Mucosa of rectum (tissue), 2 donors: Measurements from ENCODE around the gene ATP8A1.

Experiments
- H3K27ac ChIP-seq, 2 donors: one replicate each; pipeline ENCODE4 v1.7.0; 2013; ENCODE audit warnings: inconsistent platforms in 2 of 2, low read depth in 2 of 2, low read length in 2 of 2
- H3K27me3 ChIP-seq, 2 donors: one replicate each; pipeline ENCODE4 v1.7.0; 2013; ENCODE audit warnings: low read length in 2 of 2; ENCODE audit not compliant: control insufficient read depth in 2 of 2, insufficient read depth in 2 of 2
- H3K36me3 ChIP-seq, 2 donors: one replicate each; pipeline ENCODE4 v1.7.0; 2013; ENCODE audit warnings: low read length in 2 of 2; ENCODE audit not compliant: control insufficient read depth in 2 of 2, insufficient read depth in 2 of 2
- H3K4me1 ChIP-seq, 2 donors: one replicate each; pipeline ENCODE4 v1.7.0; 2013; ENCODE audit warnings: low read length in 2 of 2, mild to moderate bottlenecking in 1 of 2; ENCODE audit not compliant: control insufficient read depth in 2 of 2, insufficient read depth in 2 of 2
- H3K4me3 ChIP-seq, 2 donors: one replicate each; pipeline ENCODE4 v1.7.0; 2013; ENCODE audit warnings: low read length in 2 of 2
- H3K9ac ChIP-seq, 2 donors: one replicate each; pipeline ENCODE4 v1.7.0; 2013; ENCODE audit warnings: low read length in 2 of 2, low read depth in 1 of 2, mild to moderate bottlenecking in 1 of 2
- H3K9me3 ChIP-seq, 2 donors: one replicate each; pipeline ENCODE4 v1.7.0; 2013; ENCODE audit warnings: low read length in 2 of 2; ENCODE audit not compliant: control insufficient read depth in 2 of 2
- donor health status: healthy.
- donor health status: Normal muscosa, but diverticular disease.

Gene ATP8A1

DNA sequence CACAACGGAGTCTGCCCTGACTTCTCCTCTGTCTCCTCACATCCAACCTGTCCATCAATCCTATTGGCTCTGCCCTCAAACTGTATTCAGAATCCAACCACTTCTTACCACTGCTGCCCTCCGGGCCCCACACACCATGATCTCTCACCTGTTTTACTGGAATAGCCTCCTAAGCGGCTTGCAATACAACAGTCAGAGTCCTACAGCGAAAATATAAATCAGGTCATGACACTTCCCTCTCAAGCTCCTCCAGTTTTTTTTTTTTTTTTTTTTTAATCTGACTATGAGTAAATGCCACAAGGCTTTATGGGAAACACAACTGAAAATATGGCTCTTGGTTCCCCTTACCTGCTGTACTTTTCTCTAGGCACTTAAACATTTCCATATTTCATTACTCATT, 216.8 kb downstream of the ATP8A1 start:
- H3K27ac ChIP-seq, result no peak overlapping the region
- no peak overlapping the region for H3K9ac ChIP-seq
- H3K27me3 ChIP-seq, result no peaks in the 10 kb centered on the region
- no peak overlapping the region for H3K4me3 ChIP-seq
- H3K4me1 ChIP-seq, result no peaks in the 10 kb centered on the region
- H3K9me3 ChIP-seq, result no peaks in the 10 kb centered on the region
- peaks cover 18 to 27% of the 10 kb centered on the region in 2 donors for H3K36me3 ChIP-seq

DNA sequence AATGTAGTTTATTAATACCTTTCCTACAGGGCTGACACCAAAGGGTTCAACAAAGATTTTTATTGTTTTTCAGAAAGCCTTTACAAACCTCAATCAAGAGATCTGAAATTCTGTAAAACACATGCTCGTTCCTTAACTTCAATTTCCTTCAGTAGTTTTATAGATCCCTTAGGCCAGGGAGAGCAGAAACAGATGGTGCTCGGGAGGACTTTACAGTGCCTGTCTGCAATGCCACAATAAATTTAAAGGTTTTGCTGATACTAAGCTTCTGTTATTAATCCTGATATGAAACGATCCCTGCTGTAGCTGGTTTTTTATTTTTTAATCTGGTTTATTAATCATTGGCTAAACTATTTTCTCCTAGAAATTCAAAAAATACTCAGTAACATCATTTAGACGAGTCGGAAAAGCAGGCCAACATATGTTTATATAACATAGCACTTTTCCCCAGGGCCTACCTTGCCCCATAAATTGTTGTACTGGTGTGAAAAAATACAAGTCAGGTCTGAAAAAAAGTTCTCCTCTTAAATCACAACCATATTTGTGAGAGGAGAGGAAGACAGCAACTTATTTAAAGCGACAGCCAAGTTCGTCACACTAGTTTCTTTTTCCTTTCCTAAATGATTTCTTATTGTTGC, 219.9 kb downstream of the ATP8A1 start:
- peaks cover 9 to 18% of the 10 kb centered on the region in 2 donors for H3K36me3 ChIP-seq

DNA sequence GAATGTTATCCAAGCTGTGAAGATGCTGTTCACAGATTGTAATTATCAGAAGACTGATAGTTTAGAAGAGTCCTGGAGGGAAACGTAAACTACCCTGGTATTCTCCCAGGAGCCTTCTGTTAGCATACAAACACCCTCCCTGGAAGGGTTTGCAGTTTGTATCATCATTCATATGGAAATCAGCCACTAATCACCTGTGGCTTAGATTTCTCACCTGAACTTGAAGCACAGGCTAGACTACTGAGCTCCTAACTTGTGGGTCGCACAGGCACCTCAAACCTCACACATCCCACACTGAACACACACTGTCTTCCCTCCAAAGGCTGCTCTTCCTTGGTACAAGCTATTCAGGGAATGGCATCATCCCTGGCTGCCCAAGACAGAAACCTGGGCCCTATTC, 228.9 kb downstream of the ATP8A1 start:
- Histone ChIP-seq H3K4me1 (no peaks in the 10 kb centered on the region), H3K36me3 (peaks cover 2 to 4% of the 10 kb centered on the region in 2 donors), H3K9ac (no peak overlapping the region), H3K4me3 (no peak overlapping the region), H3K27ac (no peak overlapping the region), H3K9me3 (no peaks in the 10 kb centered on the region), H3K27me3 (no peaks in the 10 kb centered on the region)

More for the DNA sequence above, 219.9 kb downstream of the ATP8A1 start:
- Histone ChIP-seq H3K27me3 (no peaks in the 10 kb centered on the region), H3K27ac (no peak overlapping the region), H3K9ac (no peak overlapping the region), H3K4me3 (no peak overlapping the region), H3K9me3 (no peaks in the 10 kb centered on the region), H3K4me1 (no peaks in the 10 kb centered on the region)

DNA sequence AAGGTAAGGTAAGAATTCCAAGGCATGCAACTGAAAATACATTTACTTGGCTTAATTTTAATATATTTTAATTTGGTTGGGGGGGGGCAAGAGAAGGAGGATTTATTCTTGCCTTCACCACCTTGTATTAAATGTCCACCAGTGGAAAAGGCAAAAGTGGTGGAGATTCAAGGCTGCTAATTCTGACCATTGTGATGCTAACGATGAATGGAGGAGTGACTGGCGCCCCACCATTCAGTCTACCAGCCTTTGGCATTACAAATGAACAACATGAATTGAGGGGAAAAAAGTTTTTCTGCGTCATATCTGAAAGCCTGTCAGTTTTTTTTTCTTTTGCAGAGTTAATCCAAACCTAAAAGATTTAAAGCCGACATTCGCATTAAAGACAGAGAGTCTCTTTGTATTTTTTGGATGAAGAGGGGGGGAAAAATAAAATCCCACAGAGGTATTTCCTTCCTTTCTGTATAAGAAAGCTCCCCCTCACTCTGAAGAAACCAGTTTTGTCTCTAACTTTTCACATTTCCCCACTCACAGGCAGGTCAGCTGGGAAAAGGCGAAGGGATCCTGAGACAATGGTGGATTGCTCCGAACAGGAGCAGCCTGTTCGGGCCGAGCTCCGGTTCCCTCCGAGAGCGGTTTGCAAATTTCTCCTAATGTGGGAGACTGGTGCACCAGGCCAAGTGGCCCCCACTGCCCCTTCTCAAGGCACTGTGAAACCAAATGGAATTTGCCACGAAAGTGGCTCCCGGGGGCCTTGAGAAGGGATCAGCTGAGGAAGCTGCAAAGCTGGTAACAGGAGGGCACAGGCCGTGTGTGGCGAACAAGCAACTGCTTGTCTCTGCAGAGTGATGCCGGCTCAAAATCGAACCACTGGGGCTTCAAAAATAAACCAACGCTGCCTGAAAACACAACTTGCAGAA, 231.5 kb downstream of the ATP8A1 start:
- Histone ChIP-seq H3K27me3 (no peaks in the 10 kb centered on the region), H3K4me1 (no peaks in the 10 kb centered on the region), H3K36me3 (peaks cover 13 to 17% of the 10 kb centered on the region in 2 donors), H3K27ac (no peak overlapping the region), H3K9me3 (no peaks in the 10 kb centered on the region), H3K9ac (no peak overlapping the region), H3K4me3 (no peak overlapping the region)

DNA sequence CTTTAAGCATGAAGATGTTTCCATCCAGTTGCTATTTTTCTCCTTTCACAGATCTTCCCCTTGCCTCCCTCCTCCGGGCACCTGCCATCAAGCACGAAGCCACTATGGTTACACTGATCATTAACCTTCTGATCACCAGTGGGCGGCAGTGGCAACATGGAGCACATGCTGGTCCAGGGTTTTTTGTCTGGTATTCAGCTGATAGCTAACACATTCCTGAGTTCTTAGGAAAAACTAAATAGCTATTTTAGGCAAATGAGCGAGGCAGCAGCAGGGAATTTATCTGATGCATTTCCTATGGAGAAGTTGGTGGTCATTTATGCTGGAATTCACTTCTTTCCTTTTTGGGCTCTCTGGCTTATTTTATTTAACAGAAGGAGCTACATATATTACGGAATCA, 236.8 kb downstream of the ATP8A1 start:
- H3K9ac ChIP-seq, result no peak overlapping the region

DNA sequence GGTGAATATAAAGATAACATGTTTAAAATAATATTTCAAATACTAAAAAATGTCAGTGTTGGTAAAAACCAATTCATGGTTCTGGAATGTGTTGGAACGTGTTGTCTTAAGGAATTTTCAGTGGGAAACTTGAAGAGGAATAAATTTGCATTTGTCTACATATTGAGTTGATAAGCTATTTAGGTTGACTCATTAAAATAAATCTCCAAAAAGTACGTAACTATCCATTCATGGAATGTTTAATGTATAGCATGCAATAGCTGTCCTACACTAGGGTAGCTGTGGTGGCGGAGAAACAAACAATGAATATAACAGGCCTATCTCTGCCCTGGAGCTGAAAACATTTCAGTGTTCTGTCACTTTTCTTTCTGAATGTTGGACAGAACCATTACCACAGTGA, 239.4 kb downstream of the ATP8A1 start:
- Histone ChIP-seq H3K27ac (no peak overlapping the region), H3K9ac (no peak overlapping the region), H3K36me3 (peaks cover 27 to 31% of the 10 kb centered on the region in 2 donors), H3K4me3 (no peak overlapping the region), H3K27me3 (no peaks in the 10 kb centered on the region), H3K9me3 (no peaks in the 10 kb centered on the region), H3K4me1 (no peaks in the 10 kb centered on the region)

More for the DNA sequence above, 236.8 kb downstream of the ATP8A1 start:
- Histone ChIP-seq H3K27me3 (no peaks in the 10 kb centered on the region), H3K4me1 (no peaks in the 10 kb centered on the region), H3K4me3 (no peak overlapping the region), H3K9me3 (no peaks in the 10 kb centered on the region), H3K27ac (no peak overlapping the region), H3K36me3 (peaks cover 24 to 27% of the 10 kb centered on the region in 2 donors)

DNA sequence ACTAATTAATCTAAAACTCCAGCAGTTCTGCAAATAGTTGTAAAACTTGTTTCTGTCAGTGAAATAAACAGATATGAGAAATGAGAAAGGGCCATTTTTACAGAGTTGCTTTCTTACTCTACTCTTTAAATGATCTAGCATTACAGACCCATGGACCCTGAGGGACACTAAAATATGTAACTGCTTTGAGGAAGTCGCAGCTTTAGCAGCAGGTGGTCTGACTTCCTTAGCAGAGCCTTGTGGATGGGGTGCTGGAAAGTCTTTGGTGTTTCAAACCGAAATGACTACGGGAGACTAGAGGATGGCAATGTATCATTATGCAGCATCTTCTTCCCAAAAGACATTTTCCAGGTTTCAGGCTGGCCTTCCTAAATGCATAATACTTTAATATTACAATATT, 240.9 kb downstream of the ATP8A1 start:
- H3K4me3 ChIP-seq, result no peak overlapping the region
- no peaks in the 10 kb centered on the region for H3K9me3 ChIP-seq
- peaks cover 21 to 28% of the 10 kb centered on the region in 2 donors for H3K36me3 ChIP-seq
- no peaks in the 10 kb centered on the region for H3K27me3 ChIP-seq
- no peak overlapping the region for H3K9ac ChIP-seq
- H3K27ac ChIP-seq, result no peak overlapping the region
- no peaks in the 10 kb centered on the region for H3K4me1 ChIP-seq

DNA sequence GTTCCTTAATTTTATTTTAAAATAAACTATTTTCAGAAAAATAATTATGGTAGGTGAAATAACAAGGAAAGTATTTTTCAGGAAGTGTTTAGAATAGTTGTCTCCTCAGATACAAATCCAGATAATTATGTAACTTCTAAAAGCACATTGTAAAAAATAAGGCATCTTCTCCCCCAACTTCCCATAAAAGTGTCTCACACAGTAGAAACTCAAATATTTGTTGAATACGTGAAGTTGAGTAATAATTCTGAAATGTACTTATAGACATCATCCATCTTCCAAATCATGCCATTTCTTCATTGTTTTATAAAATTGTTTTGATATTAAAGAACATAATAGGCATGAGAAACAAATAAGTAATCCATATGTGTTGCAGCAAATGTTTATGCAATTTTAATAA, 241.6 kb downstream of the ATP8A1 start:
- Histone ChIP-seq H3K27me3 (no peaks in the 10 kb centered on the region), H3K27ac (no peak overlapping the region), H3K4me1 (no peaks in the 10 kb centered on the region), H3K9ac (no peak overlapping the region), H3K4me3 (no peak overlapping the region), H3K36me3 (peaks cover 18 to 27% of the 10 kb centered on the region in 2 donors), H3K9me3 (no peaks in the 10 kb centered on the region)

DNA sequence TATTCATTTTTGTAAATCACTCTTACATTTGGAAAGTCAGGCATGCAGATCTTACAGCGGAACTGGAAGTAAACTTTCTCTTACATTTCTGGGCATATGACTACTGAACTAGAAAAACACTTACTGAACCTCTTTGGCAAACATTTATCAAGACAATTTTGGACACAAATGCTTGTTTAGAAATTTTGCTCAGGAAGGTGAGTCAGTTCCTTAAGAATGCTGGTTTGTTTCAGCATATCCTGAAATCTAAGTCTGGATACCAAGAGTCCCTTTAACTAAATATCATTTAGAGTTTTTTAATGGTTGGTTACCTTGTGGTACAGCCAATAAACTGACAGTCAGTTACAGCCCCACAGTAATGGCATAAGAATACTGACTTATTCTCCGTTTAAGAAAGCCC, 244.7 kb downstream of the ATP8A1 start:
- no peaks in the 10 kb centered on the region for H3K4me1 ChIP-seq
- H3K27me3 ChIP-seq, result no peaks in the 10 kb centered on the region
- H3K27ac ChIP-seq, result no peak overlapping the region
- no peak overlapping the region for H3K9ac ChIP-seq
- peaks cover 14 to 20% of the 10 kb centered on the region in 2 donors for H3K36me3 ChIP-seq
- no peak overlapping the region for H3K4me3 ChIP-seq
- no peaks in the 10 kb centered on the region for H3K9me3 ChIP-seq

DNA sequence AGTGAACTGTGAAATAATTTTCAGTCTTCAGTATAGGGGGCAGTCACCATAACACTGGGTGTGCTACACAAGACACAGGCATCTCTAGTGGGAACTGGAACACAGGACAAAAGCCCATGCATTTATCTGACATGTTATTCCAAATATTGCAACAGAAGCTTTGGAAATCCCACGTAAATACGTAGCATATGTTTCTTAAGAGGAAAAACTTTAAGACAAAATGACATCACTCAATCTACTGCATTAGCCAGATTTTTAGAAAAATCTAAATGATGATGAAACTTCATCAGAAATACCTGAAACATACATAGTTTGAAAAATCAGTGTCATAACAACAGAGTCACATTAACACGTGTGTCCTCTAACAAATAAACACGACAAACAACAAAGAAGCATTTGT, 245.1 kb downstream of the ATP8A1 start:
- Histone ChIP-seq H3K4me1 (no peaks in the 10 kb centered on the region), H3K27ac (no peak overlapping the region), H3K36me3 (peaks cover 14 to 19% of the 10 kb centered on the region in 2 donors), H3K4me3 (no peak overlapping the region), H3K9me3 (no peaks in the 10 kb centered on the region), H3K27me3 (no peaks in the 10 kb centered on the region), H3K9ac (no peak overlapping the region)
